GM23338 (cell line): ENCODE data around the gene MARVELD3. TPM values are rescaled to one million over a fixed set of nuclear protein-coding genes. Genes with fewer than 3 reads are reported as not detected.
"Not testable (repeated sequence)": the region's sequence is repeated elsewhere in the genome, so short reads cannot be mapped to it uniquely, and the experiment has no call there.

Experiments
- ATAC-seq: fragments of 200-7000 bp; cut with Tn5 transposase; 3 replicates; pipeline ENCODE4 v1.9.1; 2020
- DNase-seq: peaks from one replicate; pipeline ENCODE4 v3.0.0-alpha.2; 2015; ENCODE audit warnings: low spot score
- H2AFZ ChIP-seq: fragments of 200-600 bp; sonication (generic); 2 replicates; pipeline ENCODE4 v1.8.0; 2016; ENCODE audit warnings: antibody characterized with exemption, mild to moderate bottlenecking, moderate library complexity
- H3F3A ChIP-seq: fragments of 200-600 bp; sonication (generic); replicated peaks from 2 replicates; pipeline ENCODE4 v1.8.0; 2017; ENCODE audit warnings: antibody characterized with exemption, mixed run types, low read depth
- H3K27ac ChIP-seq: fragments of 200-600 bp; sonication (generic); 2 replicates; pipeline ENCODE4 v1.6.1; 2016; ENCODE audit warnings: low read depth
- H3K27me3 ChIP-seq: fragments of 200-600 bp; sonication (generic); 2 replicates; pipeline ENCODE4 v1.8.0; 2016; ENCODE audit warnings: mild to moderate bottlenecking, mixed run types, moderate library complexity; ENCODE audit not compliant: insufficient read depth
- H3K36me3 ChIP-seq: fragments of 200-600 bp; sonication (generic); 2 replicates; pipeline ENCODE4 v1.8.0; 2016; ENCODE audit warnings: mild to moderate bottlenecking; ENCODE audit not compliant: insufficient read depth
- H3K4me1 ChIP-seq: fragments of 200-600 bp; sonication (generic); 2 replicates; pipeline ENCODE4 v1.8.0; 2016; ENCODE audit warnings: mild to moderate bottlenecking, moderate library complexity; ENCODE audit not compliant: insufficient read depth
- H3K4me2 ChIP-seq: fragments of 200-600 bp; sonication (generic); 2 replicates; pipeline ENCODE4 v1.7.1; 2017; ENCODE audit warnings: mixed run types
- H3K4me3 ChIP-seq: fragments of 200-600 bp; sonication (generic); 2 replicates; pipeline ENCODE4 v1.6.1; 2016; ENCODE audit warnings: mixed run types
- H3K79me2 ChIP-seq: fragments of 200-600 bp; sonication (generic); replicated peaks from 2 replicates; pipeline ENCODE4 v1.8.0; 2017; ENCODE audit warnings: mild to moderate bottlenecking; ENCODE audit not compliant: insufficient read depth
- H3K9me2 ChIP-seq: fragments of 200-600 bp; sonication (generic); 2 replicates; pipeline ENCODE4 v1.8.0; 2017; ENCODE audit not compliant: insufficient read depth
- H4K20me1 ChIP-seq: fragments of 200-600 bp; sonication (generic); replicated peaks from 2 replicates; pipeline ENCODE4 v1.8.0; 2017; ENCODE audit warnings: mild to moderate bottlenecking; ENCODE audit not compliant: insufficient read depth
- H3K27ac Mint-ChIP-seq: 2 replicates; pipeline ENCODE4 v1.8.0; 2020; ENCODE audit warnings: inconsistent platforms, mild to moderate bottlenecking, moderate library complexity, mixed read lengths
- H3K27me3 Mint-ChIP-seq: 3 replicates; pipeline ENCODE4 v1.8.0; 2022; ENCODE audit warnings: low read depth, mild to moderate bottlenecking, moderate library complexity, mixed read lengths, inconsistent platforms; ENCODE audit not compliant: insufficient read depth, poor library complexity
- H3K36me3 Mint-ChIP-seq: 3 replicates; pipeline ENCODE4 v1.8.0; 2021; ENCODE audit warnings: low read depth, mild to moderate bottlenecking, inconsistent platforms, moderate library complexity, mixed read lengths
- H3K4me1 Mint-ChIP-seq: 3 replicates; pipeline ENCODE4 v1.8.0; 2020; ENCODE audit warnings: mild to moderate bottlenecking, inconsistent platforms, mixed read lengths
- H3K4me3 Mint-ChIP-seq: 3 replicates; pipeline ENCODE4 v1.8.0; 2021; ENCODE audit warnings: moderate library complexity, mild to moderate bottlenecking, inconsistent platforms, mixed read lengths
- H3K9me3 Mint-ChIP-seq: 3 replicates; pipeline ENCODE4 v1.8.0; 2020; ENCODE audit warnings: moderate library complexity, mild to moderate bottlenecking, inconsistent platforms, mixed read lengths
- polyA plus RNA-seq: library from polyadenylated mRNA; unstranded; fragments of >200 nt; fragmentation: Nextera tagmentation; extraction: Ambion mirVana; gene quantifications from 2 replicates; pipeline ENCODE4 v1.2.1, GENCODE V29; 2016
- total RNA-seq: library from RNA; depleted of rRNA; stranded (reverse); fragments of >200 nt; shearing (Covaris generic); gene quantifications from 2 replicates; pipeline ENCODE4 v1.2.3, GENCODE V29; 2014
- TF ChIP-seq, protein P1 (sequence below): fragments of 250-450 bp; sonication (Bioruptor Pico); IDR thresholded peaks from 2 replicates; pipeline ENCODE4 v1.5.0; 2020; ENCODE audit warnings: mild to moderate bottlenecking, moderate library complexity

Gene MARVELD3
- total and polyA plus RNA-seq, 2 experiments from 2014 or later, result 23.4 to 32.7 TPM

DNA sequence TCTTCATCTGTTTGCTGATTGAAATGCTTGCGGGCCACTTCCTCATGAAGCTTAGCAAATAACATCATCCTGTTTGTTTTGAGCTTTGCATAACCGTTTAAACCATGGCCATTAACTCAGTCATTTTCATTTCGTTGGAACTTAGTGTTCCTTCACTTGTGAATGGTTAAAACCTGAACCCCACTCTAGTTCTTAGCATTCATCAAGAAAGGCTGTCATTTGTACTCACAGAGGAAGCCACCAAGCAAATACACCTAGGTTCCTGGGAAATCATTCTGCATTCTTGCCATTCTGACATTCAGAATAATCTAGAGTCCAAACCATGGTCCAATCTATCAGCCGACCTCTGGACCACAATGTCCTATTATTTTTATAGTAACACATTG lies 40.7 kb upstream of the MARVELD3 start (continued):
- TF ChIP-seq, protein P1, sequence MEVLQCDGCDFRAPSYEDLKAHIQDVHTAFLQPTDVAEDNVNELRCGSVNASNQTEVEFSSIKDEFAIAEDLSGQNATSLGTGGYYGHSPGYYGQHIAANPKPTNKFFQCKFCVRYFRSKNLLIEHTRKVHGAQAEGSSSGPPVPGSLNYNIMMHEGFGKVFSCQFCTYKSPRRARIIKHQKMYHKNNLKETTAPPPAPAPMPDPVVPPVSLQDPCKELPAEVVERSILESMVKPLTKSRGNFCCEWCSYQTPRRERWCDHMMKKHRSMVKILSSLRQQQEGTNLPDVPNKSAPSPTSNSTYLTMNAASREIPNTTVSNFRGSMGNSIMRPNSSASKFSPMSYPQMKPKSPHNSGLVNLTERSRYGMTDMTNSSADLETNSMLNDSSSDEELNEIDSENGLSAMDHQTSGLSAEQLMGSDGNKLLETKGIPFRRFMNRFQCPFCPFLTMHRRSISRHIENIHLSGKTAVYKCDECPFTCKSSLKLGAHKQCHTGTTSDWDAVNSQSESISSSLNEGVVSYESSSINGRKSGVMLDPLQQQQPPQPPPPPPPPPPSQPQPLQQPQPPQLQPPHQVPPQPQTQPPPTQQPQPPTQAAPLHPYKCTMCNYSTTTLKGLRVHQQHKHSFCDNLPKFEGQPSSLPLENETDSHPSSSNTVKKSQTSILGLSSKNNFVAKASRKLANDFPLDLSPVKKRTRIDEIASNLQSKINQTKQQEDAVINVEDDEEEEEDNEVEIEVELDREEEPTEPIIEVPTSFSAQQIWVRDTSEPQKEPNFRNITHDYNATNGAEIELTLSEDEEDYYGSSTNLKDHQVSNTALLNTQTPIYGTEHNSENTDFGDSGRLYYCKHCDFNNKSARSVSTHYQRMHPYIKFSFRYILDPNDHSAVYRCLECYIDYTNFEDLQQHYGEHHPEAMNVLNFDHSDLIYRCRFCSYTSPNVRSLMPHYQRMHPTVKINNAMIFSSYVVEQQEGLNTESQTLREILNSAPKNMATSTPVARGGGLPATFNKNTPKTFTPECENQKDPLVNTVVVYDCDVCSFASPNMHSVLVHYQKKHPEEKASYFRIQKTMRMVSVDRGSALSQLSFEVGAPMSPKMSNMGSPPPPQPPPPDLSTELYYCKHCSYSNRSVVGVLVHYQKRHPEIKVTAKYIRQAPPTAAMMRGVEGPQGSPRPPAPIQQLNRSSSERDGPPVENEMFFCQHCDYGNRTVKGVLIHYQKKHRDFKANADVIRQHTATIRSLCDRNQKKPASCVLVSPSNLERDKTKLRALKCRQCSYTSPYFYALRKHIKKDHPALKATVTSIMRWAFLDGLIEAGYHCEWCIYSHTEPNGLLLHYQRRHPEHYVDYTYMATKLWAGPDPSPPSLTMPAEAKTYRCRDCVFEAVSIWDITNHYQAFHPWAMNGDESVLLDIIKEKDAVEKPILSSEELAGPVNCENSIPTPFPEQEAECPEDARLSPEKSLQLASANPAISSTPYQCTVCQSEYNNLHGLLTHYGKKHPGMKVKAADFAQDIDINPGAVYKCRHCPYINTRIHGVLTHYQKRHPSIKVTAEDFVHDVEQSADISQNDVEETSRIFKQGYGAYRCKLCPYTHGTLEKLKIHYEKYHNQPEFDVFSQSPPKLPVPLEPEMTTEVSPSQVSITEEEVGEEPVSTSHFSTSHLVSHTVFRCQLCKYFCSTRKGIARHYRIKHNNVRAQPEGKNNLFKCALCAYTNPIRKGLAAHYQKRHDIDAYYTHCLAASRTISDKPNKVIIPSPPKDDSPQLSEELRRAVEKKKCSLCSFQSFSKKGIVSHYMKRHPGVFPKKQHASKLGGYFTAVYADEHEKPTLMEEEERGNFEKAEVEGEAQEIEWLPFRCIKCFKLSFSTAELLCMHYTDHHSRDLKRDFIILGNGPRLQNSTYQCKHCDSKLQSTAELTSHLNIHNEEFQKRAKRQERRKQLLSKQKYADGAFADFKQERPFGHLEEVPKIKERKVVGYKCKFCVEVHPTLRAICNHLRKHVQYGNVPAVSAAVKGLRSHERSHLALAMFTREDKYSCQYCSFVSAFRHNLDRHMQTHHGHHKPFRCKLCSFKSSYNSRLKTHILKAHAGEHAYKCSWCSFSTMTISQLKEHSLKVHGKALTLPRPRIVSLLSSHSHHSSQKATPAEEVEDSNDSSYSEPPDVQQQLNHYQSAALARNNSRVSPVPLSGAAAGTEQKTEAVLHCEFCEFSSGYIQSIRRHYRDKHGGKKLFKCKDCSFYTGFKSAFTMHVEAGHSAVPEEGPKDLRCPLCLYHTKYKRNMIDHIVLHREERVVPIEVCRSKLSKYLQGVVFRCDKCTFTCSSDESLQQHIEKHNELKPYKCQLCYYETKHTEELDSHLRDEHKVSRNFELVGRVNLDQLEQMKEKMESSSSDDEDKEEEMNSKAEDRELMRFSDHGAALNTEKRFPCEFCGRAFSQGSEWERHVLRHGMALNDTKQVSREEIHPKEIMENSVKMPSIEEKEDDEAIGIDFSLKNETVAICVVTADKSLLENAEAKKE (CRISPR knock-in tag), result no peak

DNA sequence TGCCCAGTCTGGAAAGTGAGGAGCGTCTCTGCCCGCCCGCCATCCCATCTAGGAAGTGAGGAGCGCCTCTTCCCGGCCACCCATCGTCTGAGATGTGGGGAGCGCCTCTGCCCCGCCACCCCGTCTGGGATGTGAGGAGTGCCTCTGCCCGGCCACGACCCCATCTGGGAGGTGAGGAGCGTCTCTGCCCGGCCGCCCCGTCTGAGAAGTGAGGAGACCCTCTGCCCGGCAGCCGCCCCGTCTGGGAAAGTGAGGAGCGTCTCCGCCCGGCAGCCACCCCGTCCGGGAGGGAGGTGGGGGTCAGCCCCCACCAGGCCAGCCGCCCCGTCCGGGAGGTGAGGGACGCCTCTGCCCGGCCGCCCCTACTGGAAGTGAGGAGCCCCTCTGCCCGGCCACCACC lies 36.6 kb upstream of the MARVELD3 start:
- not testable (repeated sequence) for H3K27me3 ChIP-seq, H3K27ac Mint-ChIP-seq, H3K4me1 Mint-ChIP-seq

DNA sequence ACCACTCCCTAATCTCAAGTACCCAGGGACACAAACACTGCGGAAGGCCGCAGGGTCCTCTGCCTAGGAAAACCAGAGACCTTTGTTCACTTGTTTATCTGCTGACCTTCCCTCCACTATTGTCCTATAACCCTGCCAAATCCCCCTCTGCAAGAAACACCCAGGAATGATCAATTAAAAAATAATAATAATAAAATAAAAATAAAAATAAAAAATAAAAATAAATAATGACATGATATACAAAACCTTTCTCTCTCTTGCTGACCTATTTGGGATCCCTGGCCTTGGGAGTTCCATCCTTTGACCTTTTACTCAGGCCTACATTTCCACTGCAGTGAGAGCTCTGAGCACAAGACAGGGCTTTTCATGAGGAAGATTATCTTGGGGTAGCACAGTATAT lies 35.9 kb upstream of the MARVELD3 start:
- DNase-seq, H3K36me3 Mint-ChIP-seq, H3F3A ChIP-seq, ATAC-seq, H3K4me2 ChIP-seq, H2AFZ ChIP-seq, H3K4me3 ChIP-seq, H3K27ac Mint-ChIP-seq, H3K27me3 ChIP-seq, H3K9me2 ChIP-seq, H3K27me3 Mint-ChIP-seq, H3K4me1 Mint-ChIP-seq, H3K9me3 Mint-ChIP-seq, H3K27ac ChIP-seq, H3K79me2 ChIP-seq, H3K4me1 ChIP-seq, H3K36me3 ChIP-seq, H4K20me1 ChIP-seq, H3K4me3 Mint-ChIP-seq: not testable (repeated sequence)

More for the DNA sequence above, 36.6 kb upstream of the MARVELD3 start:
- H3K4me1 ChIP-seq, H4K20me1 ChIP-seq, ATAC-seq, DNase-seq, H3K4me3 Mint-ChIP-seq, H2AFZ ChIP-seq, H3K9me3 Mint-ChIP-seq, H3K4me2 ChIP-seq, H3K36me3 ChIP-seq, H3K36me3 Mint-ChIP-seq, H3K79me2 ChIP-seq, H3F3A ChIP-seq, H3K9me2 ChIP-seq, H3K4me3 ChIP-seq, H3K27me3 Mint-ChIP-seq, H3K27ac ChIP-seq: not testable (repeated sequence)
